Dermis blood vessel endothelial cell (primary cell): ENCODE measurements around the gene NOTCH2. TPM values are rescaled to one million over a fixed set of nuclear protein-coding genes. Genes with fewer than 3 reads are reported as not detected.

Experiments
- DNase-seq: peaks from one replicate; pipeline ENCODE4 v3.0.0; 2010
- total RNA-seq: library from RNA; depleted of rRNA; stranded (reverse); fragments of >200 nt; gene quantifications from 2 replicates; pipeline ENCODE4 v1.2.3, GENCODE V29; 2014

NOTCH2 gene
- total RNA-seq, 1 donor from 2014 or later: 12.8 TPM

GRCh38 chr1:119940697-119941096, 128.8 kb downstream of the NOTCH2 start:
- no peak for DNase-seq

GRCh38 chr1:119937198-119937597, 132.3 kb downstream of the NOTCH2 start:
- DNase-seq: no peak

- DNase-seq: no peak
Measured at GRCh38 chr1:119935915-119936314, 133.5 kb downstream of the NOTCH2 start.

- DNase-seq: no peak
Measured at GRCh38 chr1:119935373-119935772, 134.1 kb downstream of the NOTCH2 start.

- no peak for DNase-seq
Measured at GRCh38 chr1:119933397-119933796, 136.1 kb downstream of the NOTCH2 start.

- no peak for DNase-seq
Measured at GRCh38 chr1:119929643-119930315, 139.7 kb downstream of the NOTCH2 start.

- no peak for DNase-seq
Measured at GRCh38 chr1:119926553-119926952, 142.9 kb downstream of the NOTCH2 start.

GRCh38 chr1:119924948-119925898, 144.2 kb downstream of the NOTCH2 start:
- DNase-seq: no peak

GRCh38 chr1:119920104-119920968, 149.1 kb downstream of the NOTCH2 start:
- DNase-seq: no peak

- no peak for DNase-seq
Measured at GRCh38 chr1:119919241-119919640, 150.2 kb downstream of the NOTCH2 start.

- no peak for DNase-seq
Measured at GRCh38 chr1:119918301-119918700, 151.2 kb downstream of the NOTCH2 start.

GRCh38 chr1:119917304-119918055, 152.0 kb downstream of the NOTCH2 start:
- DNase-seq: no peak

- DNase-seq: no peak
Measured at GRCh38 chr1:119915517-119915916, 153.9 kb downstream of the NOTCH2 start.

- no peak for DNase-seq
Measured at GRCh38 chr1:119914071-119914470, 155.4 kb downstream of the NOTCH2 start.

- DNase-seq: no peak
Measured at GRCh38 chr1:119912963-119913362, 156.5 kb downstream of the NOTCH2 start.

- no peak for DNase-seq
Measured at GRCh38 chr1:119911775-119912174, 157.7 kb downstream of the NOTCH2 start.

GRCh38 chr1:119910618-119911017, 158.8 kb downstream of the NOTCH2 start:
- DNase-seq: no peak

GRCh38 chr1:119909890-119910596, 159.4 kb downstream of the NOTCH2 start:
- no peak for DNase-seq

GRCh38 chr1:119908661-119909060, 160.8 kb downstream of the NOTCH2 start:
- DNase-seq: no peak

- DNase-seq: no peak
Measured at GRCh38 chr1:119906927-119907652, 162.4 kb downstream of the NOTCH2 start.

GRCh38 chr1:119903443-119903835, 166.0 kb downstream of the NOTCH2 start:
- no peak for DNase-seq
